ENCODE measurements around the gene CRAT.

The CRAT gene

DNA sequence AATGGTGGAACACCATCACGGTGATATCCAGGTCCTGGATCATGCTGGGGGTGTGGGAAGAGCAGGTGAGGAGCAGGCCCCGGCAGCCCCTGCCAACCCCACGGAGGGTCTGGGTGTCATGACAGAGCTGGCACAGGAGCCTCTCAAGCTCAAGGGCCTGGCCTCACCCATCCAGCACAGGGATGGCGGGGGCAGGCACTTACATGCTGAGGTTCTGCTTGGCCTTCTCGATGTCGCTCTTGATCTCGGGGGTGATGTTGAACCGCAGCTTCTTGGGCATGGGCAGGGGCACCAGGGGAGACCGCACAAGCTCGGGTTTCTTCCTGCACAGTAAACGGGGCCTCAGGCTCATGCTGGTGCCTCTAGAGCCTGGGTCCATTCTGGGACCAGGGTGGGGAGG, 12.3 kb downstream of the CRAT start:
- Histone ChIP-seq H3K36me3 (ENCODE audit: control insufficient read depth, insufficient read depth, low read length) (0 out of 2 replicates have a peak, but pooled peaks cover 3% of the 10 kb centered on the region), H3K4me3 (ENCODE audit: low read depth, low read length) (no peak overlapping the region), H3K27ac (ENCODE audit: low read depth, low read length) (no peak overlapping the region), H3K27me3 (ENCODE audit: control insufficient read depth, insufficient read depth, low read length) (no peaks in the 10 kb centered on the region), H3K4me1 (ENCODE audit: control insufficient read depth, insufficient read depth, low read length) (peaks cover 4% of the 10 kb centered on the region; the same call in 1 of the 2 replicates), H3K9me3 (ENCODE audit: control insufficient read depth, insufficient read depth, low read depth, low read length) (no peaks in the 10 kb centered on the region), H3K9ac (ENCODE audit: low read length) (no peak overlapping the region)

DNA sequence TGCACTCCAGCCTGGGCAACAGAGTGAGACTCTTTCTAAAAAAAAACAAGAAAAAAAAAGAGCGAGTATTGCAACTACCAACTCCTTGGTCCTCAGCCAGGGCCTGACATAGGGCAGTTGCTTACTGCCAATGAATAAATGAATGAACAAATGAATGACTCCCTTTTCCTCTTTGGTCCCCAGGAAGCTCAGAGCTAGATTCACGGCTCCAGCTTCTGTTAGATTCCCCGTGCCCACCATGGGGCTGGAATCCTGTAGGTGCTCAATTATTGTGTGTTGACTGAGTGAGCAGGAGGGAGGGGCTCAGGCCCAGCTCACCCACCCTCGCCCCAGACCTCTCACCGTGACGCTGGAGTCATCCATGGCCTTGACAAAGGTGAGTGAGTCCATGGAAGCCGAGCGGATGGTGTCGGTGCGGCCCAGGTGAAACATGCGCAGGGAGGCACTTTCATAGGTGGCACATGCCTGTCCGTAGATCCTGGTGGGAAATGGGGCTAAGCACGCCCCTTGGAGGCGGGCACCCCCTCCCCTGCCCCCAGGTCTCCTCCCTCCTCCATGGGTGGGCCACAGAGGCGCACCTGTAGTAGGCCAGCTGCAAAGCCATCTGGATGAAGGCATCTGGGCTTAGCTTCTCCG, 12.8 kb downstream of the CRAT start:
- no peak overlapping the region for H3K27ac ChIP-seq (ENCODE audit: low read depth, low read length)
- H3K27me3 ChIP-seq (ENCODE audit: control insufficient read depth, insufficient read depth, low read length): no peaks in the 10 kb centered on the region
- H3K36me3 ChIP-seq (ENCODE audit: control insufficient read depth, insufficient read depth, low read length): 0 out of 2 replicates have a peak, but pooled peaks cover 3% of the 10 kb centered on the region
- no peaks in the 10 kb centered on the region for H3K9me3 ChIP-seq (ENCODE audit: control insufficient read depth, insufficient read depth, low read depth, low read length)
- no peak overlapping the region for H3K4me3 ChIP-seq (ENCODE audit: low read depth, low read length)
- no peak overlapping the region for H3K9ac ChIP-seq (ENCODE audit: low read length)
- peaks cover 2% of the 10 kb centered on the region; the same call in 1 of the 2 replicates for H3K4me1 ChIP-seq (ENCODE audit: control insufficient read depth, insufficient read depth, low read length)

DNA sequence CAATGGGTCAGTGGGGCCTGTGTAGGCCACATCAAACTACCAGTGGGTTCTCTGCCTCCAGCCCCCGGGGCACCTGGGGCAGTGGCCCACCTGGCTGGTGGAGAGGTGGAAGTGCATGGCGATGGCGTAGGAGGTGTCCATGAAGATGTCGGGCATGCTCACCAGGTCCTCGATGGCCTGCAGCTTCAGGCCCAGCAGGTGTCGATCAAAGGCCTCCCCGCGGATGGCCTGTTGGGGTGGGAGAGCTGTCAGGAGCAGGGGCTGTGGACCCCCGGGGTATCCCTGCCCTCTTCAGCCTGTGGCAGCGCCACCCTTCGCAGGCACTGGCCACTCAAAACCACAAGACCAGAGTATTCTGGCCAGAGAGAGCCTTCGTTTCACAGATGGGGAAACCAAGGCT, 14.7 kb downstream of the CRAT start:
- no peak overlapping the region for H3K27ac ChIP-seq (ENCODE audit: low read depth, low read length)
- H3K27me3 ChIP-seq (ENCODE audit: control insufficient read depth, insufficient read depth, low read length): no peaks in the 10 kb centered on the region
- H3K4me1 ChIP-seq (ENCODE audit: control insufficient read depth, insufficient read depth, low read length): no peaks in the 10 kb centered on the region
- H3K36me3 ChIP-seq (ENCODE audit: control insufficient read depth, insufficient read depth, low read length): 0 out of 2 replicates have a peak, but pooled peaks cover 3% of the 10 kb centered on the region
- no peak overlapping the region for H3K4me3 ChIP-seq (ENCODE audit: low read depth, low read length)
- H3K9me3 ChIP-seq (ENCODE audit: control insufficient read depth, insufficient read depth, low read depth, low read length): no peaks in the 10 kb centered on the region
- no peak overlapping the region for H3K9ac ChIP-seq (ENCODE audit: low read length)

DNA sequence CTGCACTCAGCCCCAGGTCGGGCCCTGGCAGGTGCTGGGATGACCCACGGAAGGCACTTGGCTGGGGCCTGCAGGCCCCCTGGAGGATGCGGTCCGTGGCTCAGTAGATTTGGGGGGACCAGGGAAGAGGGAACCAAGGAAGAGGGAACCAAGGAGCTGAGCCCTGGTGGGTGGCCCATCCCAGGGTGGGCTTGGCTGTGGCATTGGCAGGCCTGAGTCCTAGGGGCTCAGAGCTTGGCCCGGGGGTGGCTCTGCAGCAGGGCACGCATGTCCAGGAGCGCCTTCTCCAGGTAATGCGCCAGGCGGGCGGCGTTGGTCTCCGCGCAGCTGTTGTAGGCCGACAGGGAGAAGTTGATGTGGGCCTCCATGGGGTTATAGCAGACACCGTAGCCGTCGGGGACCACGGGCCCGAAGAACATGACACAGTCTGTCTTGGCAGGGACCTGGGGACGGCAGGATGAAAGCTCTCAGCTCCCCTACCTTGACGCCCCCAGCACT, 15.4 kb downstream of the CRAT start:
- no peak overlapping the region for H3K4me3 ChIP-seq (ENCODE audit: low read depth, low read length)

DNA sequence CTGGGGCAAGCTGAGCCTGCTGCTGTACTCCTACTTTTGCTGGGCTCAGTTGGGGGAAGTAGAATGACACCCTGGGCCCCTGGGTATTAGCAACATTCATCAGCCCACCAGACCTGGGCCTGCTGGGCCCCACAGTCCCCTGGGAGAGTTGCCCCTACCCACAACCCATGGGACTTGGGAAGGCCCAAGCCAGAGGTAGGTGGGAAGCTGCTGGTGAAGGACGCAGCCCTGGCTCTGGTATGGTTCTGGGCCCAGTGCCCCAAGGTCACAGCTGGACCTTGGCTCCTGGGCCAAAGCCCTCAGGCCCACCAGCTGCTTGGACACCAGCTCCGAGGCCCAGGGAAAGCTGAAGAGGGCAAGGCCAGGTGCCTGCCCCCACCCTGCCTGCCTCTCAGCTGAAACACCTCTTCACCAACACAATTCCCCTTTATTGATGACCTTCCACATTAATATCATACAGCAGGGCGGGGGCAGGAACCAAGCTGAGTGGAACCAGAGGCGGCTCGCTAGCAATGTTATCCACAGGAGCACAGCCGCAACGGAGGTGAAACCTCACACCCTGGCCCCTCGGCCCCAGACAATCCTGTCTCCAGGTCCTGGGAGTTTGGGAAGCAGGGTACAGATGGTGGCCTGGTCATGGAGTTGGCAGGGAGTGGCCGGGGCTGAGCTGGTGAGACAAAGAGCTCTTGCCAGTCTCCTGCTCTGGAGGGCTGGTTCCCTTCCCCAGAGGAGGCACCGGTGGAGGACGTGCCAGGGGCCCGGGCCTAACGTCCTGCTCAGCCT, 16.0 kb downstream of the CRAT start:
- Histone ChIP-seq H3K27ac (ENCODE audit: low read depth, low read length) (no peak overlapping the region), H3K27me3 (ENCODE audit: control insufficient read depth, insufficient read depth, low read length) (no peaks in the 10 kb centered on the region), H3K4me3 (ENCODE audit: low read depth, low read length) (no peak overlapping the region), H3K4me1 (ENCODE audit: control insufficient read depth, insufficient read depth, low read length) (no peaks in the 10 kb centered on the region), H3K9ac (ENCODE audit: low read length) (no peak overlapping the region), H3K9me3 (ENCODE audit: control insufficient read depth, insufficient read depth, low read depth, low read length) (no peaks in the 10 kb centered on the region), H3K36me3 (ENCODE audit: control insufficient read depth, insufficient read depth, low read length) (peaks cover 13% of the 10 kb centered on the region)

More for the DNA sequence above, 15.4 kb downstream of the CRAT start:
- Histone ChIP-seq H3K27me3 (ENCODE audit: control insufficient read depth, insufficient read depth, low read length) (no peaks in the 10 kb centered on the region), H3K4me1 (ENCODE audit: control insufficient read depth, insufficient read depth, low read length) (no peaks in the 10 kb centered on the region), H3K36me3 (ENCODE audit: control insufficient read depth, insufficient read depth, low read length) (peaks cover 7% of the 10 kb centered on the region), H3K9me3 (ENCODE audit: control insufficient read depth, insufficient read depth, low read depth, low read length) (no peaks in the 10 kb centered on the region), H3K9ac (ENCODE audit: low read length) (no peak overlapping the region), H3K27ac (ENCODE audit: low read depth, low read length) (no peak overlapping the region)

DNA sequence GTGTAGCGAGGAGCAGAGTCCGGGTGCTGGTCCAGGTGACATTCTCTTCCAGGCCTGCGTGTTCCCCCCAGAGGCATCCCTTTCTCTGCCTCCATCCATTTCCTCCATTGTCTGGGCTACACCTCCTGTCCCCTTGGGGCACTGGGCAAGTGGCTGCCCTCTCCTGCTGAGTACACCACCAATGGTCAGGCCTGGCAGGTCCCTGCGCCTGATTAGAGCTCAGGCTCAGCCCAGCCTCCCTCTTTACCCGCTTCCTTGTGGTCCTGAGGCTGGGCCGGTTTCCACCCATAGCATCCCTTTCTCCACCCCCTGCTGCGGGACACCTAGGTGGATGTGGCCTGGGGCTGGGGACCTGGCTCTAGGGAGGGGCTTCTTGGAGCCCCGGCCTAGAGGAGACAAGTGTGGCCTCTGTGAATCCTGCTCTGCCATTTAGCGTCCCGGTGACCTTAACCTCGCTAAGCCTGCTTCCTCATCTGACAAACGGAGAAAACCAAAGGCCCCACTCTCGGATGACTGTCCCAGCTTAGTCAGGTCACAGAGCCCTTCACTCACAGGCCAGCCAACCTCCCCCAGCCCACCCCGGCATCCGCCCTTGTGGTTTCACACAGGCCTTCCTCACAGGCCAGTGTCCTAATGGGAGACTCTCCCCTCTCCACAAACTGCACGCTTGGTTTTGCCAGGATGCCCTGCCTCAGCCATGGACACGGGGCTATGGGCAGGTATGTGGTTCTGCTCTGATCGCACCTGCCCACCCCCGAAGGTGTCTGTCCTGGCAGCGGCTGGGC, 16.8 kb downstream of the CRAT start:
- Histone ChIP-seq H3K36me3 (ENCODE audit: control insufficient read depth, insufficient read depth, low read length) (peaks cover 21% of the 10 kb centered on the region), H3K27me3 (ENCODE audit: control insufficient read depth, insufficient read depth, low read length) (no peaks in the 10 kb centered on the region), H3K9me3 (ENCODE audit: control insufficient read depth, insufficient read depth, low read depth, low read length) (no peaks in the 10 kb centered on the region), H3K4me3 (ENCODE audit: low read depth, low read length) (no peak overlapping the region), H3K9ac (ENCODE audit: low read length) (peak overlapping the region; percentile 15), H3K27ac (ENCODE audit: low read depth, low read length) (no peak overlapping the region), H3K4me1 (ENCODE audit: control insufficient read depth, insufficient read depth, low read length) (no peaks in the 10 kb centered on the region)

DNA sequence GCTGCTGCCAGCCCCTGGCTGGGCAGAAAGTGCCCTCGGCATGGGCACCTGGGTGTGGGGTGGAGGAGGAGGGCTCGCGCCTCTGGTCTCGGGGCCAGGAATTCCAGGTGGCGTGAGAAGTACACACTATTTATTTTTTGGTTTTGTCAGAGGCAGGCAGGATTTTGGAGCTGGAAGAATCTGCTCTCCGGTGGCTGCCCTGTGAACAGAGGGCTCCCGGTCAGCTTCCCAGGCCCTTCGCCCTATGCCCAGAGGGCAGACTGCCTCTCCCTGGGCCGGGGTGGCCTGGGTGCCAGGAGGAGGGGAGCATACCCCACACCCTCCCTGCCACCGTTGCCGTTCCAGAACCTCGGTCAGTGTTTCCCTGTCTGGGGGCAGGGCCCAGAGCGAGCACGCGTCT, 21.3 kb downstream of the CRAT start:
- Histone ChIP-seq H3K27ac (ENCODE audit: low read depth, low read length) (no peak overlapping the region), H3K9ac (ENCODE audit: low read length) (no peak overlapping the region), H3K9me3 (ENCODE audit: control insufficient read depth, insufficient read depth, low read depth, low read length) (no peaks in the 10 kb centered on the region), H3K36me3 (ENCODE audit: control insufficient read depth, insufficient read depth, low read length) (peaks cover 57% of the 10 kb centered on the region), H3K4me1 (ENCODE audit: control insufficient read depth, insufficient read depth, low read length) (no peaks in the 10 kb centered on the region), H3K27me3 (ENCODE audit: control insufficient read depth, insufficient read depth, low read length) (no peaks in the 10 kb centered on the region), H3K4me3 (ENCODE audit: low read depth, low read length) (no peak overlapping the region)

DNA sequence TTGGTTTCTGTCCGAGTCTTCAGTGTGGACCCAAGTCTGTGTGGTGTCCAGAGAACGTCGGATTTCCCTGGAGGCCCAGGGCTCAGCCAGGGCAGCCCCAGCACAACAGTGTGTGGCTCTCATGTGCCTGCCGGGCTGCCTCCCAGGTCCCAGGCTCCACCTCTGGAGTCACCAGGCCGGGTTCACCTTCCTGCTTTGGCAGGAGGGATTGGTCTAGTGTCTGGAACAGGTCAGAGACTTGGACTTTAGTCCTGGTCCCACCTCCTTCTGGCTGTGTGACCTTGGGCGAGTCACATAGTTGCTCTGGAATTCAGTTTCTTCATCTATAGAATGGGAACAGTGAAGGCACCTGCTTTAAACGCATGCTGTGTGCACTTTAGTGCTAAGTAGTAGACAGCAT, 26.5 kb downstream of the CRAT start:
- Histone ChIP-seq H3K36me3 (ENCODE audit: control insufficient read depth, insufficient read depth, low read length) (peaks cover 52% of the 10 kb centered on the region), H3K9ac (ENCODE audit: low read length) (no peak overlapping the region), H3K27ac (ENCODE audit: low read depth, low read length) (no peak overlapping the region), H3K27me3 (ENCODE audit: control insufficient read depth, insufficient read depth, low read length) (no peaks in the 10 kb centered on the region), H3K4me1 (ENCODE audit: control insufficient read depth, insufficient read depth, low read length) (peaks cover 9% of the 10 kb centered on the region), H3K9me3 (ENCODE audit: control insufficient read depth, insufficient read depth, low read depth, low read length) (no peaks in the 10 kb centered on the region), H3K4me3 (ENCODE audit: low read depth, low read length) (no peak overlapping the region)

DNA sequence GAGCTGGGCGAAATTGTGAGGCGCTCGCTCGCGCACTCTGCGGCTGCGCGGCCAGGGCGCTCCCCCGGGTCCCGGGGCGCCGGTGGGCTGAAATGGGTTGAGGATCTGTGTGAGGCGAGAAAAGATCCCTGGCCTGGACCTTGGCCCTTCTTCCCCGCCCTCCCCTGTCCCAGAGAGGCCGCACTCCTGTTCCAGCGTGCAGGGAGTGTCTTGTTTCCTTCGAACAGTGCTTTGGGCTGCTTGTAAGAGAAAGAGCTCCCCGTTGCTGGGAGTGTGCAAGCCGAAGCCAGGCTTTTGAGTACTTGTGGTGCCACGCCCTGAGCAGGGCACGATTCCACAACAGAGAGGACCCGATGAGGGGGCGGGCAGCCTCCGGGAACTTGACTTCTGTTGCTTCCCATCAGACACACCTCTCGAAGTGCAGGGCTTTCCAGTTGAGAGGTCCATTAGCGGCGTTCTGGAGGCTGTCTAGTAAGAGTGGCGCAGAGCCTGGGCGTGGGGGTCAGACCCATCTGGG, 29.1 kb downstream of the CRAT start:
- Histone ChIP-seq H3K27me3 (ENCODE audit: control insufficient read depth, insufficient read depth, low read length) (no peaks in the 10 kb centered on the region), H3K4me3 (ENCODE audit: low read depth, low read length) (peak overlapping the region; percentile 82), H3K4me1 (ENCODE audit: control insufficient read depth, insufficient read depth, low read length) (peaks cover 9% of the 10 kb centered on the region), H3K9me3 (ENCODE audit: control insufficient read depth, insufficient read depth, low read depth, low read length) (no peaks in the 10 kb centered on the region), H3K36me3 (ENCODE audit: control insufficient read depth, insufficient read depth, low read length) (peaks cover 31% of the 10 kb centered on the region), H3K27ac (ENCODE audit: low read depth, low read length) (peak overlapping the region; percentile 81), H3K9ac (ENCODE audit: low read length) (peak overlapping the region; percentile 80)

DNA sequence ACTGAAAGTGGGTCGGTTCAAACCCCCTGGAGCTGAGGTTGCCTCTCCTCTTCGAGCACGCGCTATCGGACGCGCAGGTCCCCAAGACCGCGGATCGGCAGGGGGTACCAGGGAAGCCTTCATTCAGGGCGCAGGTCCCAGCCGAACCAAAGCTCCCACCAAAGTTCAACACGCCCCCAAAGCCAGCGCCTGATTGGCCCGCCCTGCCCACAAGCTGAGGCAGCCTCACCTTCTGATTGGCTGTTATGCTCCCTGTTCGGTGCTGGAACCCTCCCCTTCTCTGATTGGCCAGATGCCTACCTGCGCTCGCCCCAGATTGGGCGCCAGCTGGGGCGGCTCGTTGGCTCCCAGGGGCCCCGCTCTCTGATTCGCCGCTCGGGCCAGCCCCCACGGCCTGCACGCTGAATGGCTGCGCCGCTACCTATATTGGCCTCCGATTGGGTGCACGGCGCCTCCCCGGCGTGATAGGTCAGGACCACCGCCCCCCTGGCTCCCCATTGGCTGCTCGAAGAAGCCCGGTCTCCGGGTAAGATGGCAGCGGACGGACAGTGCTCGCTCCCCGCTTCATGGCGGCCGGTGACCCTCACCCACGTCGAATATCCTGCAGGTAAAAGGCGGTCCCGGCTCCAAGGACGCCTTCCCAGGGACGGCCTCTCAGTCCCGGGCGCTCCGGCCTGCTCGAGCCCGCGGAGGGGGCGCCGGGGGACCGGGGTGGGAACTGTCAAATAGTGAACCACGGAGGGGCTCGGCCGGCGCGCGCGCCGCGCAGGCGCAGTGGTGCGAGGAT, 29.8 kb downstream of the CRAT start, which contains the start of gene DOLPP1:
TSS of gene DOLPP1 (plus strand) at position 511 of the 787 bp plus-strand sequence. CDS start at position 532, 21 bp downstream.
- Histone ChIP-seq H3K27ac (ENCODE audit: low read depth, low read length) (peak within 1 kb of the TSS; percentile 81), H3K9me3 (ENCODE audit: control insufficient read depth, insufficient read depth, low read depth, low read length) (no peaks in the 10 kb centered on the region), H3K4me1 (ENCODE audit: control insufficient read depth, insufficient read depth, low read length) (peaks cover 9% of the 10 kb centered on the region), H3K27me3 (ENCODE audit: control insufficient read depth, insufficient read depth, low read length) (no peaks in the 10 kb centered on the region), H3K4me3 (ENCODE audit: low read depth, low read length) (peak within 1 kb of the TSS; percentile 82), H3K9ac (ENCODE audit: low read length) (peak within 1 kb of the TSS; percentile 80), H3K36me3 (ENCODE audit: control insufficient read depth, insufficient read depth, low read length) (peaks cover 24% of the 10 kb centered on the region)

Measured in HUES6 (cell line).